ENCODE data around the gene TMEM154. TPM values are rescaled to one million over a fixed set of nuclear protein-coding genes. Genes with fewer than 3 reads are reported as not detected.

TMEM154 gene
- polyA plus RNA-seq, 4 donors = 0.28 to 2.9 (median 1.5) TPM

DNA sequence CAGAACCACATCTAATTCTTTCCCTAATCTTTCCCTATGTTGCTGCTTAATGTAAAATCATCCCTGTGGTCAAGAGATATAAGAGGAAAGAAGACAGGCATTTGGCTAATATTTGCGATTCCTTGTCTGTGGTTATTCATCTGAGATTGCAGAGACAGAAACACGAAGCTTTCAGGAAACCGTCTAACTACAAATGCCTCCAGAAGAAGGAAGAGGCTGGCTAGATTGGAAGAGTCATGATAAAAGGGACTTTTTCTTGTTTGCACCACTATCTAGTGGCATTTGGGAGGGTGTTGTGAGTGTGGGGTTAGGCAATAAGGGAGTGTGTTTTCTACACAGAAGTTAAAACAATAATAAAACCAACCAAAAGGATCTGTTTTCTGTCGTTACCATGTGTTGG is 43.9 kb downstream of the TMEM154 start:
- DNase-seq (ENCODE audit: low read depth in 4 of 4, low spot score in 3 of 4) = no peak

GRCh38 chr4:152634110-152634760 is 45.6 kb downstream of the TMEM154 start:
- no peak for DNase-seq (ENCODE audit: low read depth in 4 of 4, low spot score in 3 of 4)

GRCh38 chr4:152633118-152633517 is 46.7 kb downstream of the TMEM154 start:
- DNase-seq (ENCODE audit: low read depth in 4 of 4, low spot score in 3 of 4) = no peak

DNA sequence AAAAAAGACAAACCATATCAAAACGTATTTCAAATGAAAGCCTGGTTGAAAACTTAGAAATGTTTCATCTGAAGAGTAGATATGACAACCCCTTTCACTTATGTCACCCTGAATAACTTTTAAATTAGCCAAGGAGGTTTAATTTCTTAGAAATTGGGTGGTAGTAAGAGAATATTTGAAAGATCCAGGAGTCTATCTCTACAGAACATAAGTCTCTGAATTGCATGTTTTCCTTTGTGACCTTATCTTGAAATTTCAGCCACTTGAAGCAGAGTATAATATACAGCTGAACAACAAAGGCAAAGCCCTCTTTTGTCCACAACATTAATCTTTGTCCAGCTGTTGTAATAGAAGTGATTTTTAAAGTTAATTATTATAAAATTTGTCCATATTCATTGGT is 49.5 kb downstream of the TMEM154 start:
- no peak for DNase-seq (ENCODE audit: low read depth in 4 of 4, low spot score in 3 of 4)

GRCh38 chr4:152629908-152630307 is 49.9 kb downstream of the TMEM154 start:
- no peak for DNase-seq (ENCODE audit: low read depth in 4 of 4, low spot score in 3 of 4)

GRCh38 chr4:152628128-152628527 is 51.7 kb downstream of the TMEM154 start:
- DNase-seq (ENCODE audit: low read depth in 4 of 4, low spot score in 3 of 4) = no peak

DNA sequence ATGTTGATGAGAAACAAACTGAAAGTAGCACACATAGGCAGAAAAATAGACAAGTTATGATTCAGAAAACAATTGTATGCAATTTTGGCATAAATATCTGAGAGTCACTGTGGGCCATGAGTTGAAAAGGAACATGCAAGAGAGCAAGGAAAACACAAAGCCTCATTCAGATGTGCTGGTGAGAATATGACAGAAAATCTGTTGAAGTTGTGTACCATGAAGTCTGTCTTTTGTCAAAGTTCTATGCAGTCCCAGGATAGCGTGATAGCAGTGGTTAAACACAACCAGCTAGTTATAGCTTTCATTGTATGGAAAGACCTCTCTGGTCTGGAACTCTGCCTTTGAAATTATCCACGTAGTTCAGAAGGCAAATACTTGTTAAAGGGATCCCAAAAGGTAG is 53.0 kb downstream of the TMEM154 start:
- DNase-seq (ENCODE audit: low read depth in 4 of 4, low spot score in 3 of 4) = no peak

- DNase-seq (ENCODE audit: low read depth in 4 of 4, low spot score in 3 of 4) = no peak
Observed at GRCh38 chr4:152620915-152621314, 58.9 kb downstream of the TMEM154 start.

GRCh38 chr4:152620218-152620617 is 59.6 kb downstream of the TMEM154 start:
- DNase-seq (ENCODE audit: low read depth in 4 of 4, low spot score in 3 of 4) = no peak

DNA sequence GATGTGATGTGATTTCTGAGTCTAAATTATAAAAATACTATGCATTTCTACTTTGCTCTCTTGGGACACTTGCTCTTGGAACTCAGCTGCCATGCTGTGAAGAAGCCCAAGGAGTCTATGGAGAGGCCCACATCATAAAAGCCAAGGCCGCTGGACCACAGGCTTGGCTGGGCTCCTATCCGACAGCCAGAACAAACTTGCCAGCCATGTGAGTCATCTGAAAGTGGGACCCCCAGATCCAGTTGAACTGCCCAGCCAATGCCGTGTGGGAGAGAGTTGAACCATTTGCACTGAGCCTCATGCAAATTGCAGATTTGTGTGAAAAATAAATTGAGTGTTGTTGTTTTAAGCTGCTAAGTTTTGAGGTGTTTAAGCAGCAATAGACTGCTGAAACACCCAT is 60.2 kb downstream of the TMEM154 start:
- no peak for DNase-seq (ENCODE audit: low read depth in 4 of 4, low spot score in 3 of 4)

DNA sequence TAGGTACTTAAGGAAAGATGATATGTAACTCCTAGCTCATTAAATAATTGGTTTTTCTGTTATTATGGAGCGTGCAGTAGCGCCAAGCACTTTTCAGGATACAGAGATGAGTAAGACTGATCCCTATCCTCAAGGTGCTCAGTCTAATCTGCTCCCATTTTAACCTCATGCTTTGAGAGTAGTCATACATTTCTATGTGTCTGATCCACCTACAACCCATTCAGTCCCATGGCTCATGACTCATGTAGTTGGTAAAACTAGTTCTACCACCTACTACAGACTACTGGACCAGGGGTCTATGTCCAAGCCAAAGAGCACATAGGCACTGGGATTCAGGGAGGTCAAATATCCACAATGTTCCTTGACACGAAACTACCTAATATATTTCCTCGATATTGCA is 60.8 kb downstream of the TMEM154 start:
- no peak for DNase-seq (ENCODE audit: low read depth in 4 of 4, low spot score in 3 of 4)

DNA sequence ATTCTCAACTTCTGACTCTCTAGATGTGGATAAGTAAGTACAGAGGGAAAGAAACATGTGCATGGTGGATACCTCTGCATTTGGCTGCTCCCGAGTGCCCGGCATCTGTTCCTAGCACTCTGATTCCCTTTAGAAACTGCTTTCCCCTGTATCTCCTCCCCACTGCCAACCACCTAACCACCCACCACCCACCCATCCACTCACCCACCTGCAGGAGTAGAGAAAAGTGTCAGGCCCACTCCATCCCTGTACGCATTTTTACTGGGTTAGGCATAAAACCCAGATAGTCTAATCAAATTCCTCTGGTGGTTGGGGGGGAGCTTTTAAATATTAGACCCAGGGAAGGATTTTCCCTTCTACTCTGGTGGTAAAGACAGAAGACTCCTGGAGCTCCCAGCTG is 63.0 kb downstream of the TMEM154 start:
- DNase-seq (ENCODE audit: low read depth in 4 of 4, low spot score in 3 of 4) = no peak

- no peak for DNase-seq (ENCODE audit: low read depth in 4 of 4, low spot score in 3 of 4)
Observed at GRCh38 chr4:152613841-152614721, 65.7 kb downstream of the TMEM154 start.

GRCh38 chr4:152613351-152613750 is 66.4 kb downstream of the TMEM154 start:
- DNase-seq (ENCODE audit: low read depth in 4 of 4, low spot score in 3 of 4) = no peak

GRCh38 chr4:152610131-152610530 is 69.7 kb downstream of the TMEM154 start:
- DNase-seq (ENCODE audit: low read depth in 4 of 4, low spot score in 3 of 4) = no peak

DNA sequence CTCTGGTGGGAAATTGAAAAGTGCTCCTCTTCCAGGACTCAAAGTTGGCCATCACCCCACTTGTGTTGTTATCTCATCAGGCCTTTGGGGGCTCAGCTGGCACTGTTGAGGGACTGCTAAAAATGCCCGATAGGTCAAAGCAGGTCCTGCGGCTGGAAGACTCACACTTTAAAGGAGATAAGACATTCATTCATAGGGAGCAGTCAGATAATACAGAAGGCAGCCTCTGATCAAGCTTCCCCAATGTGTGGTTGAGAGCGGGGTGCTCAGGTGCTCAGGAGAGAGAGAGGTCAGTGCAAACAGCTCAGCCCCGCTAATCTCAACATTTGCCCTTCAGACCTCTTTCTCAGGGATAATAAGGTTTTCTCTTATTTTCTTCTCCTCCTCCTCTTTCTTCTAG is 70.3 kb downstream of the TMEM154 start:
- no peak for DNase-seq (ENCODE audit: low read depth in 4 of 4, low spot score in 3 of 4)

- DNase-seq (ENCODE audit: low read depth in 4 of 4, low spot score in 3 of 4) = no peak
Observed at GRCh38 chr4:152607178-152607577, 72.6 kb downstream of the TMEM154 start.

DNA sequence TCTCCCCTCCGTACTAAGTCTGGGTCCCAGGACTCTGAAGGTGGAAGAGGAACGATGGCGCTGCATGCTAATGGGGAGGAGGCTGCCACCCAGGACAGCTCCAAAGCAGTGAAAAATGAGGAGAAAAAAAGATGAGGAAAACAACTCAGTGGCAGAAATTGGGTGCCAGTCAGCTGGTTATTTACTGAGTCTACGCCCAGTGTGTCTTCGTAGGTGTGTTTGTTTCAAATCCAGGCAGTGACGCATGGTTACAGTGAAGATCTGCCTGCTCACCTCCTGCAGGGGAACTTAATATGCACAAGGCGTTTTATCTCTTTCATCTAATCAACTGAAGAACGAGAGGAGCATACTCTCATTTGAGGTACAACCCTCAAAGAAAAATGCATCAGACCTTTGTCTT is 73.0 kb downstream of the TMEM154 start:
- DNase-seq (ENCODE audit: low read depth in 4 of 4, low spot score in 3 of 4) = no peak

GRCh38 chr4:152605641-152606335 is 74.0 kb downstream of the TMEM154 start:
- no peak for DNase-seq (ENCODE audit: low read depth in 4 of 4, low spot score in 3 of 4)

GRCh38 chr4:152605031-152605430 is 74.8 kb downstream of the TMEM154 start:
- no peak for DNase-seq (ENCODE audit: low read depth in 4 of 4, low spot score in 3 of 4)

- no peak for DNase-seq (ENCODE audit: low read depth in 4 of 4, low spot score in 3 of 4)
Observed at GRCh38 chr4:152601156-152601555, 78.6 kb downstream of the TMEM154 start.

DNA sequence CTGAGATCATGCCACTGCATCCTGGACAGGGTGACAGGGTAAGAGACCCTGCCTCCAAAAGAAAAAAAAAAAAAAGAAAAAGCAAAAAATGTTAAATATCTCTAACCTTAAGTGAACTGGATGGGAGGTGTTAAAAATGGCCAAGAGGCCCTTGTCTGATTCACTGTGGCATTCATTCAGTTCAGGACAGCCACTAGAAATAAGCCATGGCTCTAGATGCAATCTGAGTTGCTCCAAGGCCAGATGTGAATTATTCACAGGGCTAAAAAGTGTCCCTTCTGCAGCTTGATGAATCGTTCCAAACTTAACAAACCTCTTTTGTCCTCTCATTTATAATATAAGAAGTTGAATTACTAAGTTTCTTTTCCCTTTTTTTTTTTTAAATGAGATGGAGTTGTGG is 80.2 kb downstream of the TMEM154 start:
- no peak for DNase-seq (ENCODE audit: low read depth in 4 of 4, low spot score in 3 of 4)
